HEK293 (cell line): Measurements from ENCODE around the gene ZNF200.
A peak's percentile ranks its signal among the peaks of the same experiment; 100 is the strongest.

Source experiments
- CTCF ChIA-PET: fragments of 350-600 bp; formaldehyde crosslinking; extraction: SDS; loops from one replicate; lab custom pipeline; 2021; ENCODE audit warnings: antibody characterized with exemption; lab: Yijun Ruan, JAX
- POLR2A ChIA-PET: fragments of 300-600 bp; formaldehyde crosslinking; extraction: SDS; loops from one replicate; lab custom pipeline; 2020; ENCODE audit warnings: antibody characterized with exemption, inconsistent platforms; lab: Yijun Ruan, JAX
- H3K27ac ChIP-seq: fragments of 200-500 bp; sonication (Bioruptor generic); 2 replicates; pipeline ENCODE4 v1.5.1; 2014; ENCODE audit warnings: low read depth, low read length, control low read depth, inconsistent platforms; ENCODE audit errors: extremely low read depth
- H3K36me3 ChIP-seq, 2 experiments: fragments of 200-500 bp in 1 of 2; sonication (Bioruptor generic) in 1 of 2; 1 replicate in 1 of 2; 2 replicates in 1 of 2; pipeline ENCODE4 v1.5.1; 2014 to 2017; ENCODE audit warnings: inconsistent platforms in 2 of 2, low read length in 2 of 2; ENCODE audit not compliant: control insufficient read depth in 2 of 2, insufficient read depth in 1 of 2
- H3K4me1 ChIP-seq: fragments of 200-500 bp; sonication (Bioruptor generic); 2 replicates; pipeline ENCODE4 v1.5.1; 2014; ENCODE audit warnings: mild to moderate bottlenecking, low read length, inconsistent platforms; ENCODE audit not compliant: control insufficient read depth, insufficient read depth
- H3K4me3 ChIP-seq: 2 replicates; pipeline ENCODE4 v1.5.1; 2011; ENCODE audit warnings: low read depth, mild to moderate bottlenecking, control low read depth, low read length, moderate library complexity
- H3K9me3 ChIP-seq: fragments of 200-500 bp; sonication (Bioruptor generic); 2 replicates; pipeline ENCODE4 v1.5.1; 2014; ENCODE audit warnings: low read depth, low read length, inconsistent platforms; ENCODE audit not compliant: control insufficient read depth, insufficient read depth
- ATF2 ChIP-seq: fragments of 450-650 bp; formaldehyde crosslinking; IDR thresholded peaks from 2 replicates; pipeline ENCODE4 v1.5.1; 2016; ENCODE audit warnings: missing biosample characterization, missing genetic modification characterization, low read depth
- GLI4 ChIP-seq: fragments of 450-650 bp; formaldehyde crosslinking; IDR thresholded peaks from 2 replicates; pipeline ENCODE4 v1.5.1; 2016; ENCODE audit warnings: missing biosample characterization, missing genetic modification characterization
- KLF16 ChIP-seq: fragments of 450-650 bp; formaldehyde crosslinking; IDR thresholded peaks from 2 replicates; pipeline ENCODE4 v1.5.1; 2017; ENCODE audit warnings: missing biosample characterization, missing genetic modification characterization
- KLF8 ChIP-seq: fragments of 450-650 bp; formaldehyde crosslinking; IDR thresholded peaks from 2 replicates; pipeline ENCODE4 v1.5.1; 2016; ENCODE audit warnings: missing biosample characterization, missing genetic modification characterization
- MEIS1 ChIP-seq: sonication (generic); formaldehyde crosslinking; IDR thresholded peaks from 2 replicates; pipeline ENCODE4 v1.8.1; 2022; ENCODE audit warnings: missing genetic modification reagents, mild to moderate bottlenecking, borderline replicate concordance
- SP2 ChIP-seq: fragments of 450-650 bp; formaldehyde crosslinking; IDR thresholded peaks from 2 replicates; pipeline ENCODE4 v1.5.1; 2016; ENCODE audit warnings: missing biosample characterization, missing genetic modification characterization
- TCF7L2 ChIP-seq: IDR thresholded peaks from 2 replicates; pipeline ENCODE4 v1.6.1; 2011; ENCODE audit warnings: low read depth, mild to moderate bottlenecking, inconsistent platforms, low read length, moderate library complexity, borderline replicate concordance
- ZNF146 ChIP-seq: fragments of 450-650 bp; formaldehyde crosslinking; IDR thresholded peaks from 2 replicates; pipeline ENCODE4 v1.5.1; 2016; ENCODE audit warnings: missing biosample characterization, missing genetic modification characterization
- ZNF175 ChIP-seq: fragments of 450-650 bp; formaldehyde crosslinking; IDR thresholded peaks from 2 replicates; pipeline ENCODE4 v1.5.1; 2016; ENCODE audit warnings: missing biosample characterization, missing genetic modification characterization
- ZNF2 ChIP-seq: fragments of 450-650 bp; formaldehyde crosslinking; IDR thresholded peaks from 2 replicates; pipeline ENCODE4 v1.5.1; 2016; ENCODE audit warnings: missing biosample characterization, missing genetic modification characterization
- ZNF394 ChIP-seq: fragments of 450-650 bp; formaldehyde crosslinking; IDR thresholded peaks from 2 replicates; pipeline ENCODE4 v1.5.1; 2016; ENCODE audit warnings: missing biosample characterization, missing genetic modification characterization, mild to moderate bottlenecking, moderate library complexity, borderline replicate concordance
- ZNF416 ChIP-seq: fragments of 450-650 bp; formaldehyde crosslinking; IDR thresholded peaks from 2 replicates; pipeline ENCODE4 v1.5.1; 2016; ENCODE audit warnings: missing biosample characterization, missing genetic modification characterization
- ZNF433 ChIP-seq: fragments of 450-650 bp; formaldehyde crosslinking; IDR thresholded peaks from 2 replicates; pipeline ENCODE4 v1.5.1; 2016; ENCODE audit warnings: missing biosample characterization, missing genetic modification characterization, low read depth
- ZNF561 ChIP-seq: fragments of 450-650 bp; IDR thresholded peaks from 2 replicates; pipeline ENCODE4 v1.5.1; 2018; ENCODE audit warnings: missing biosample characterization, missing genetic modification characterization, borderline replicate concordance
- ZNF639 ChIP-seq: fragments of 450-650 bp; formaldehyde crosslinking; IDR thresholded peaks from 2 replicates; pipeline ENCODE4 v1.5.1; 2016; ENCODE audit warnings: missing biosample characterization, missing genetic modification characterization
- ZNF660 ChIP-seq: fragments of 450-650 bp; IDR thresholded peaks from 2 replicates; pipeline ENCODE4 v1.5.1; 2018; ENCODE audit warnings: missing biosample characterization, mild to moderate bottlenecking, missing genetic modification characterization
- ZNF692 ChIP-seq: fragments of 450-650 bp; formaldehyde crosslinking; IDR thresholded peaks from 2 replicates; pipeline ENCODE4 v1.5.1; 2016; ENCODE audit warnings: missing biosample characterization, missing genetic modification characterization
- TF ChIP-seq, protein P1 (sequence below): fragments of 450-650 bp; formaldehyde crosslinking; IDR thresholded peaks from 2 replicates; pipeline ENCODE4 v1.5.1; 2017; ENCODE audit warnings: missing biosample characterization, missing genetic modification characterization
- TF ChIP-seq, protein P2 (sequence below): fragments of 450-650 bp; formaldehyde crosslinking; conservative IDR thresholded peaks from 2 replicates; pipeline ENCODE4 v1.5.1; 2016; ENCODE audit warnings: low read depth, missing biosample characterization, missing genetic modification characterization
- TF ChIP-seq, protein P3 (sequence below): fragments of 450-650 bp; formaldehyde crosslinking; IDR thresholded peaks from 2 replicates; pipeline ENCODE4 v1.5.1; 2016; ENCODE audit warnings: missing biosample characterization, missing genetic modification characterization
- TF ChIP-seq, protein P4 (sequence below): fragments of 450-650 bp; formaldehyde crosslinking; IDR thresholded peaks from 2 replicates; pipeline ENCODE4 v1.5.1; 2017; ENCODE audit warnings: missing biosample characterization, missing genetic modification characterization

The ZNF200 gene

DNA sequence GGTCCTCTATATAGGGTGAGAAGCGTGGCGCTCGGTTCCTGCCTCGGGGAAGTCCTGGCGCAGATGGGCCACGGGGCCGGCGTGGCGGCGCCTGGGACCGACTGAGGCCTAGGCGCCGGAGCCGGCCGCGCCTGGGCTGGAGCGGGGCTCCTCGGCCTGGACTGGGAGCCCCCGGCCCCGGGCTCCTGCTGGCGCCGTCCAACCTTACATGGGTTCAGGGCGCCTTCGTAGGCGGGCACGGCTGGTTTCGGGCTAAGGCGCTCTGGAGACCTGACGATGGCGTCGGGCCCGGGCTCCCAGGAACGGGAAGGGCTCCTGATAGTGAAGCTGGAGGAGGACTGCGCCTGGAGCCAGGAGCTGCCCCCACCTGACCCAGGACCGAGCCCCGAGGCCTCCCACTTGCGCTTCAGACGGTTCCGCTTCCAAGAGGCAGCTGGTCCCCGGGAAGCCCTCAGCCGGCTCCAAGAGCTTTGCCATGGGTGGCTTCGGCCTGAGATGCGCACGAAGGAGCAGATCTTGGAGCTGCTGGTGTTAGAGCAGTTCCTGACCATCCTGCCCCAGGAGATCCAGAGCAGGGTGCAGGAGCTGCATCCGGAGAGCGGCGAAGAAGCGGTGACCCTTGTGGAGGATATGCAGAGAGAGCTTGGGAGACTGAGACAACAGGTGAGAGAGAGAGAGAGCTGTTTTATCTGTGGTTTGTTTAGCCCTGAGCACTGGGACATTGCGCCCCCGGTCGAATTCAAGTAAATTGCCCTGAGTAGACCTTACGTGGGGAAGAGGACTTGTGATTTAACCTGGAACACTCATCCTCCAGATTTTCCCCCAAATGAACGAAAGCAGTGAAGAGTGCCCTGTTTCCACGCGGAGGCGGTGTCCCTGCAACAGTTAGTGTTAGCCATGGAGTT lies 48.8 kb upstream of the ZNF200 start:
- ChIA-PET CTCF (interaction anchor here (0.6 to 5.6 kb wide), 3 partner anchors 13 to 100 kb away, joined by 3 to 35 read pairs (median 3); no protein-coding TSS in a partner anchor), POLR2A (interaction anchor here (0.7 to 3.0 kb wide), 17 partner anchors 14 to 173 kb away, joined by 3 to 21 read pairs (median 7); partner anchors contain the start of genes NAA60, TIGD7, ZNF174 and ZNF200)
- Histone ChIP-seq H3K9me3 (no peaks in the 10 kb centered on the region), H3K4me1 (no peaks in the 10 kb centered on the region), H3K27ac (peak overlapping the region; percentile 94; the same call in 1 of the 2 replicates), H3K4me3 (peak overlapping the region; percentile 74), H3K36me3 (peaks cover 0 to 47% of the 10 kb centered on the region in 2 experiments; a peak in 2 of 3 replicates)
- TF ChIP-seq, protein P1, sequence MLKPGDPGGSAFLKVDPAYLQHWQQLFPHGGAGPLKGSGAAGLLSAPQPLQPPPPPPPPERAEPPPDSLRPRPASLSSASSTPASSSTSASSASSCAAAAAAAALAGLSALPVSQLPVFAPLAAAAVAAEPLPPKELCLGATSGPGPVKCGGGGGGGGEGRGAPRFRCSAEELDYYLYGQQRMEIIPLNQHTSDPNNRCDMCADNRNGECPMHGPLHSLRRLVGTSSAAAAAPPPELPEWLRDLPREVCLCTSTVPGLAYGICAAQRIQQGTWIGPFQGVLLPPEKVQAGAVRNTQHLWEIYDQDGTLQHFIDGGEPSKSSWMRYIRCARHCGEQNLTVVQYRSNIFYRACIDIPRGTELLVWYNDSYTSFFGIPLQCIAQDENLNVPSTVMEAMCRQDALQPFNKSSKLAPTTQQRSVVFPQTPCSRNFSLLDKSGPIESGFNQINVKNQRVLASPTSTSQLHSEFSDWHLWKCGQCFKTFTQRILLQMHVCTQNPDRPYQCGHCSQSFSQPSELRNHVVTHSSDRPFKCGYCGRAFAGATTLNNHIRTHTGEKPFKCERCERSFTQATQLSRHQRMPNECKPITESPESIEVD (tag by site-specific recombination), result no peak
- TF ChIP-seq ZNF692 (tag by site-specific recombination) (no peak), ZNF175 (tag by site-specific recombination) (no peak), ZNF639 (tag by site-specific recombination) (no peak), ZNF394 (tag by site-specific recombination) (no peak), ZNF660 (tag by site-specific recombination) (peak; percentile 17; the same call in 1 of the 2 replicates), ZNF561 (tag by site-specific recombination) (peak; percentile 47; the same call in 1 of the 2 replicates), SP2 (tag by site-specific recombination) (no peak), ZNF433 (tag by site-specific recombination) (no peak), ZNF2 (tag by site-specific recombination) (no peak), ZNF146 (tag by site-specific recombination) (no peak), ZNF416 (tag by site-specific recombination) (no peak), GLI4 (no peak), MEIS1 (no peak), KLF8 (tag by site-specific recombination) (no peak), TCF7L2 (no peak), KLF16 (no peak), ATF2 (tag by site-specific recombination) (no peak)
- TF ChIP-seq, protein P2, sequence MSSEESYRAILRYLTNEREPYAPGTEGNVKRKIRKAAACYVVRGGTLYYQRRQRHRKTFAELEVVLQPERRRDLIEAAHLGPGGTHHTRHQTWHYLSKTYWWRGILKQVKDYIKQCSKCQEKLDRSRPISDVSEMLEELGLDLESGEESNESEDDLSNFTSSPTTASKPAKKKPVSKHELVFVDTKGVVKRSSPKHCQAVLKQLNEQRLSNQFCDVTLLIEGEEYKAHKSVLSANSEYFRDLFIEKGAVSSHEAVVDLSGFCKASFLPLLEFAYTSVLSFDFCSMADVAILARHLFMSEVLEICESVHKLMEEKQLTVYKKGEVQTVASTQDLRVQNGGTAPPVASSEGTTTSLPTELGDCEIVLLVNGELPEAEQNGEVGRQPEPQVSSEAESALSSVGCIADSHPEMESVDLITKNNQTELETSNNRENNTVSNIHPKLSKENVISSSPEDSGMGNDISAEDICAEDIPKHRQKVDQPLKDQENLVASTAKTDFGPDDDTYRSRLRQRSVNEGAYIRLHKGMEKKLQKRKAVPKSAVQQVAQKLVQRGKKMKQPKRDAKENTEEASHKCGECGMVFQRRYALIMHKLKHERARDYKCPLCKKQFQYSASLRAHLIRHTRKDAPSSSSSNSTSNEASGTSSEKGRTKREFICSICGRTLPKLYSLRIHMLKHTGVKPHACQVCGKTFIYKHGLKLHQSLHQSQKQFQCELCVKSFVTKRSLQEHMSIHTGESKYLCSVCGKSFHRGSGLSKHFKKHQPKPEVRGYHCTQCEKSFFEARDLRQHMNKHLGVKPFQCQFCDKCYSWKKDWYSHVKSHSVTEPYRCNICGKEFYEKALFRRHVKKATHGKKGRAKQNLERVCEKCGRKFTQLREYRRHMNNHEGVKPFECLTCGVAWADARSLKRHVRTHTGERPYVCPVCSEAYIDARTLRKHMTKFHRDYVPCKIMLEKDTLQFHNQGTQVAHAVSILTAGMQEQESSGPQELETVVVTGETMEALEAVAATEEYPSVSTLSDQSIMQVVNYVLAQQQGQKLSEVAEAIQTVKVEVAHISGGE (tag by site-specific recombination), result no peak
- TF ChIP-seq, protein P3, sequence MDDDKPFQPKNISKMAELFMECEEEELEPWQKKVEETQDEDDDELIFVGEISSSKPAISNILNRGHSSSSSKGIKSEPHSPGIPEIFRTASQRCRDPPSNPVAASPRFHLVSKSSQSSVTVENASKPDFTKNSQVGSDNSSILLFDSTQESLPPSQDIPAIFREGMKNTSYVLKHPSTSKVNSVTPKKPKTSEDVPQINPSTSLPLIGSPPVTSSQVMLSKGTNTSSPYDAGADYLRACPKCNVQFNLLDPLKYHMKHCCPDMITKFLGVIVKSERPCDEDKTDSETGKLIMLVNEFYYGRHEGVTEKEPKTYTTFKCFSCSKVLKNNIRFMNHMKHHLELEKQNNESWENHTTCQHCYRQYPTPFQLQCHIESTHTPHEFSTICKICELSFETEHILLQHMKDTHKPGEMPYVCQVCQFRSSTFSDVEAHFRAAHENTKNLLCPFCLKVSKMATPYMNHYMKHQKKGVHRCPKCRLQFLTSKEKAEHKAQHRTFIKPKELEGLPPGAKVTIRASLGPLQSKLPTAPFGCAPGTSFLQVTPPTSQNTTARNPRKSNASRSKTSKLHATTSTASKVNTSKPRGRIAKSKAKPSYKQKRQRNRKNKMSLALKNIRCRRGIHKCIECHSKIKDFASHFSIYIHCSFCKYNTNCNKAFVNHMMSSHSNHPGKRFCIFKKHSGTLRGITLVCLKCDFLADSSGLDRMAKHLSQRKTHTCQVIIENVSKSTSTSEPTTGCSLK, result no peak
- TF ChIP-seq, protein P4, sequence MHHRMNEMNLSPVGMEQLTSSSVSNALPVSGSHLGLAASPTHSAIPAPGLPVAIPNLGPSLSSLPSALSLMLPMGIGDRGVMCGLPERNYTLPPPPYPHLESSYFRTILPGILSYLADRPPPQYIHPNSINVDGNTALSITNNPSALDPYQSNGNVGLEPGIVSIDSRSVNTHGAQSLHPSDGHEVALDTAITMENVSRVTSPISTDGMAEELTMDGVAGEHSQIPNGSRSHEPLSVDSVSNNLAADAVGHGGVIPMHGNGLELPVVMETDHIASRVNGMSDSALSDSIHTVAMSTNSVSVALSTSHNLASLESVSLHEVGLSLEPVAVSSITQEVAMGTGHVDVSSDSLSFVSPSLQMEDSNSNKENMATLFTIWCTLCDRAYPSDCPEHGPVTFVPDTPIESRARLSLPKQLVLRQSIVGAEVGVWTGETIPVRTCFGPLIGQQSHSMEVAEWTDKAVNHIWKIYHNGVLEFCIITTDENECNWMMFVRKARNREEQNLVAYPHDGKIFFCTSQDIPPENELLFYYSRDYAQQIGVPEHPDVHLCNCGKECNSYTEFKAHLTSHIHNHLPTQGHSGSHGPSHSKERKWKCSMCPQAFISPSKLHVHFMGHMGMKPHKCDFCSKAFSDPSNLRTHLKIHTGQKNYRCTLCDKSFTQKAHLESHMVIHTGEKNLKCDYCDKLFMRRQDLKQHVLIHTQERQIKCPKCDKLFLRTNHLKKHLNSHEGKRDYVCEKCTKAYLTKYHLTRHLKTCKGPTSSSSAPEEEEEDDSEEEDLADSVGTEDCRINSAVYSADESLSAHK (tag by site-specific recombination), result no peak
